Activated CD4-positive, alpha-beta T cell treated with anti-CD3 and anti-CD28 coated beads for 36 hours (primary cell): ENCODE data around the gene ZMIZ1. TPM values are rescaled to one million over a fixed set of nuclear protein-coding genes. Genes with fewer than 3 reads are reported as not detected.
A peak's percentile ranks its signal among the peaks of the same experiment; 100 is the strongest.
"Not testable (repeated sequence)": the region's sequence is repeated elsewhere in the genome, so short reads cannot be mapped to it uniquely, and the experiment has no call there.

Experiments used
- ATAC-seq: fragments of 200-7000 bp; cut with Tn5 transposase; one replicate; pipeline ENCODE4 v1.10.0; 2021; ENCODE audit warnings: mild to moderate bottlenecking, moderate library complexity
- CTCF ChIA-PET: fragments of 350-600 bp; sonication (Branson Sonifier 250); formaldehyde crosslinking; loops from one replicate; lab custom pipeline; 2021; ENCODE audit warnings: antibody characterized with exemption; lab: Charles Lee
- POLR2A ChIA-PET: fragments of 350-600 bp; sonication (Branson Sonifier 250); formaldehyde crosslinking; loops from one replicate; lab custom pipeline; 2021; ENCODE audit warnings: antibody characterized with exemption, inconsistent platforms; lab: Charles Lee
- DNase-seq: peaks from one replicate; pipeline ENCODE4 v3.0.0-alpha.2; 2020
- H3K27ac Mint-ChIP-seq: one replicate; pipeline ENCODE4 v1.8.0; 2021; ENCODE audit warnings: mixed read lengths
- H3K27me3 Mint-ChIP-seq: one replicate; pipeline ENCODE4 v1.8.0; 2021; ENCODE audit warnings: mixed read lengths
- H3K36me3 Mint-ChIP-seq: one replicate; pipeline ENCODE4 v1.8.0; 2021; ENCODE audit warnings: low read depth, mixed read lengths
- H3K4me1 Mint-ChIP-seq: one replicate; pipeline ENCODE4 v1.8.0; 2021; ENCODE audit warnings: mixed read lengths
- H3K4me3 Mint-ChIP-seq: one replicate; pipeline ENCODE4 v1.8.0; 2021; ENCODE audit warnings: mild to moderate bottlenecking, moderate library complexity, mixed read lengths
- H3K9me3 Mint-ChIP-seq: one replicate; pipeline ENCODE4 v1.8.0; 2021; ENCODE audit warnings: low read depth, mixed read lengths
- intact Hi-C, 2 experiments: fragments of 100-400 bp; cut with DNase I in 1 of 2; cut with micrococcal nuclease in 1 of 2; formaldehyde crosslinking; loops; one replicate each; pipeline versions ENCODE4 v1.14.2 to v1.15.1; 2022 to 2024; cut with DNase I, micrococcal nuclease
- total RNA-seq, 2 experiments: library from RNA; stranded (reverse); gene quantifications; one replicate each; pipeline ENCODE4 v1.2.3, GENCODE V29; 2021

The ZMIZ1 gene
- total RNA-seq, 2 experiments from 2014 or later, result 33.9 to 34.3 TPM

DNA sequence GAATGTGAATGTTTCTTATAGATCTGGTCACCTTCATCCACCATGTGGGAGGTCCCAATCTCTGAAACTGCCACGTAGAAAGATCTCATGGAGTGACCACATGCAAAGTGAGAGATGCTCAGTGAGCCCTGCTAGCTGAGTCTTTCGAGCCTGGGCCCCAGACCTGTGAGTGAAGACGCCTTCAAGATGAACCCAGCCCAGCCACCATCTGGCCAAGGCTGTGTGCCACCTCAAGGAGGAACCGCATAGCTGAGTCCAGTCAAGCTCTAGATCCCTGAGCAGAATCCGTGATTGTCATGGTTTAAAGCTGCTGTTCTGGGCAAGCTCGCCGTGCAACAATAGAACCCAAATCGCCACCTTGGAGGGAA, 258.3 kb downstream of the ZMIZ1 start:
- ATAC-seq (no peak), DNase-seq (no peak)
- Mint-ChIP-seq H3K27ac (no peak overlapping the region), H3K27me3 (no peaks in the 10 kb centered on the region), H3K9me3 (peaks cover 3% of the 10 kb centered on the region), H3K4me3 (no peak overlapping the region), H3K4me1 (peaks cover 53% of the 10 kb centered on the region), H3K36me3 (no peaks in the 10 kb centered on the region)
- POLR2A ChIA-PET, result no interaction called here
- CTCF ChIA-PET, result interaction anchor here (2.2 kb wide), 1 partner anchor 19 kb away, joined by 10 read pairs; no protein-coding TSS in a partner anchor
- intact Hi-C loops, result loop anchor here in 1 of 2 experiments (10.0 kb wide), 1 partner anchor 1128 kb away; the partner anchor contains the start of gene TSPAN14

DNA sequence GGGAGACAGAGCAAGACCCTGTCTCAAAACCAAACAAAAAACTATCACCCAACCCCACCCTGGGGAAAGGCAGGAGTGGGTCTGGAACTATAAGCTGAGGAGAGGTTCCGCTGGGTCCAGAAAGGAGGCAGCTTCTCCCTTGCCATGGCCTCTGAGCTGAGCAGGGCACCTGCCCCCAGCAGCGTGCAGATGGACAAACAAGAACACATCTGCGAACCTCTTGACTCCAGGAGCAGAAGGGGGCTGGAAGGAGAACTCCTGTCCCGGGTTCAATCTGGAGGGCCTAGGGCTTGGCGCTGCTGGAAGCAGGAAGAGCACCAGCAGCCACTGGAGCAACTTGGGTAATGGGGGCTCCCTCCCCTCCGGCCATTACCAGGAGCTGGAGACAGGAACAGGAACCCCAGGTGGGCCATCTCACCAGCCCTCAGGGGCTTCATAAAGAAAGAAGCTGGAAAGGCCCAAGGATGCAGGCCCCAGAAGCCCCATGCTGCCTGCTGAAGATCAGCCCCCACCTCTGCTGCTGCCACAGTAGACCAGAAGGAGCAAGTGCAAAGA, 259.5 kb downstream of the ZMIZ1 start:
- intact Hi-C loops, result loop anchor here in 1 of 2 experiments (10.0 kb wide), 1 partner anchor 1127 kb away; the partner anchor contains the start of gene TSPAN14
- Mint-ChIP-seq H3K27ac (no peak overlapping the region), H3K4me3 (no peak overlapping the region), H3K9me3 (peaks cover 4% of the 10 kb centered on the region), H3K4me1 (peaks cover 44% of the 10 kb centered on the region), H3K27me3 (no peaks in the 10 kb centered on the region), H3K36me3 (no peaks in the 10 kb centered on the region)
- DNase-seq (no peak), ATAC-seq (no peak)
- ChIA-PET POLR2A (no interaction called here), CTCF (interaction anchor here (0.9 to 2.2 kb wide), 2 partner anchors 17 to 82 kb away, joined by 3 to 10 read pairs; no protein-coding TSS in a partner anchor)

DNA sequence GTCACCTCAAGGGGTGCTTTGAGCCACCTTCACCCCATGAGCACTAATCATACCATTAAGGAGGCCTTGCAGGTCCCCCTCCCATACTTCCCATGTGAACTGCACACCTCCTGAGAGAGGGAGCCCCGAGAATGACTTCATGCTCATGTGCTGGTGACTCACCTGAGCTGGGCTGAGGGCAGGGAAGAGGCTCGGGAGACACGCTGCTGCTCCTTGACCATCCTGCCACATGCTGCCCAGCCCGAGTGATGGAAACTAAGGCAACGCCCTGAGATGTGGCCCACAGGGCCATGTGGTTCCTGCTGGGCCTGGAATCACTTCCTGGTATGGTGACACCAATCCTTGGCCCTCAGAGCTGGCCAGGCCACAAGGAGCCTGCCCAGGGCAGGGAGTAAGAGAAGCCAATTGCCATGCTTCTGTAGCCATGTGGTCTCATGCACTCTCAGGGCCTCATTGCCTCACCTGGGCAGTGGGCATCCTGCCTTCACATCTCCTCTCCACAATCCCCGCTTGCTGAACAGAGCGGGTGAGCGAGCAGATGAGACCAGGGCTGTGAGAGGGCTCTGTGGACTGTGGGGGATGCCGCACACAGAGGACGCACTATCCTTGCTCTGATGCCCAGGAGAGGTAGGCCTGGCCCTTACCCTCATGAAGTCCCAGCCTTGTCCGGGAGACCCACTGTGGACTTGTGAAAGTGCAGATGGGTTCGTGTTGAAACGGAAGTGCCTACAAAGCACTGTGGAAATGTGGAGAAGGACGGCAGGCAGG, 260.2 kb downstream of the ZMIZ1 start:
- Mint-ChIP-seq H3K9me3 (peaks cover 5% of the 10 kb centered on the region), H3K27ac (no peak overlapping the region), H3K36me3 (no peaks in the 10 kb centered on the region), H3K4me3 (no peak overlapping the region), H3K4me1 (peaks cover 44% of the 10 kb centered on the region), H3K27me3 (no peaks in the 10 kb centered on the region)
- POLR2A ChIA-PET, result no interaction called here
- CTCF ChIA-PET, result interaction anchor here (2.2 to 2.9 kb wide), 2 partner anchors 17 kb away, joined by 10 to 19 read pairs; no protein-coding TSS in a partner anchor
- DNase-seq, result peak; percentile 41
- intact Hi-C loops, result loop anchor here in 1 of 2 experiments (10.0 kb wide), 1 partner anchor 1126 kb away; the partner anchor contains the start of gene TSPAN14
- ATAC-seq, result no peak

DNA sequence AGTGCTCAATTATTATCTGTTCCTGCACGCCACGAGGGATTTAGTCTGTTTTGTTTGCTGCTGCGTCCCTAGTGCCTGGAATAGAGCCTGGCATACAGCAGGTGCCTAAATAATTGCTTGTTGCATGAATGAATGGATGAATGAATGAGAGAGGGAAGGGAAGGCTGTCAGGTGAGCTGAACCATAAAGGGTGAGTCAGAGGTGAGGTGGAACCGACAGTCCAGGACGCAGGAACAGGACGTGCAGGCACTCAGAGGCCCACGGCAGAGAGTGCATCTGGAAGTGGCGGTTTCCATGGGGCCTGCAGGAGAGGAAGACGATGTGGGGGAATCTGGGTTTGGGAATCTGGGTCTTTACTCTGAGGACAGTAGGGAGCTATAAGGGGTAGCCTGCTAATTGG, 260.8 kb downstream of the ZMIZ1 start:
- no peak for ATAC-seq
- ChIA-PET POLR2A (no interaction called here), CTCF (interaction anchor here (2.9 kb wide), 1 partner anchor 16 kb away, joined by 19 read pairs; no protein-coding TSS in a partner anchor)
- peaks cover 42% of the 10 kb centered on the region for H3K4me1 Mint-ChIP-seq
- H3K27ac Mint-ChIP-seq, result no peak overlapping the region
- no peak for DNase-seq
- intact Hi-C loops, result loop anchor here in 1 of 2 experiments (10.0 kb wide), 1 partner anchor 1125 kb away; the partner anchor contains the start of gene TSPAN14
- H3K9me3 Mint-ChIP-seq, result peaks cover 7% of the 10 kb centered on the region
- no peak overlapping the region for H3K4me3 Mint-ChIP-seq
- no peaks in the 10 kb centered on the region for H3K27me3 Mint-ChIP-seq
- no peaks in the 10 kb centered on the region for H3K36me3 Mint-ChIP-seq

DNA sequence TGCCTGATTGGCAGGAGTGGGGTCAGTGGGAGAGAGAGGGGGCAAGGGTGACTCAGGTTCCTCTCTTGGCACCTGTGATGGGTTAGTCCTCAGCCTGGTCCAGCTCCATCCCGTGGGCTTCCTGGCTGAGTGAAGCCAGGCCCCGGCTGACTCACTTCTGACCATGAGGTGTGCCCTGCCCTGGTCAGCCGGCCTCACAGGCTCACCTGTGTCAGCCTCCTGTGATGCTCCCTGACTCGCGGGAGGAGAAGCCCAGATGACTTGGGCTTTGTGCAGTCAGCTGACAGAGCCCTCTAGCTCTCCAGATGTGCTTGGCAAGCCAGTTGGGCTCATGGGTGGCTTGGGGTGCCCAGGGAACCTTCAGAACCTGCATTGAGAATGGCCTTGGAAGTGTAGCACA, 262.5 kb downstream of the ZMIZ1 start:
- Mint-ChIP-seq H3K4me3 (no peak overlapping the region), H3K9me3 (peaks cover 7% of the 10 kb centered on the region), H3K36me3 (no peaks in the 10 kb centered on the region), H3K27me3 (no peaks in the 10 kb centered on the region), H3K4me1 (peaks cover 40% of the 10 kb centered on the region), H3K27ac (peak overlapping the region; percentile 90)
- peak; percentile 56 for DNase-seq
- peak; percentile 30 for ATAC-seq
- ChIA-PET CTCF (interaction anchor here (0.6 to 4.8 kb wide), 4 partner anchors 9 to 103 kb away, joined by 3 to 26 read pairs (median 12); no protein-coding TSS in a partner anchor), POLR2A (interaction anchor here (0.7 to 1.6 kb wide), 6 partner anchors 9 to 45 kb away, joined by 3 to 15 read pairs (median 4); no protein-coding TSS in a partner anchor)
- intact Hi-C loops, result loop anchor here (1.0 to 5.0 kb wide), 5 partner anchors 8 to 856 kb away; partner anchors contain the start of gene PPIF (in 2 of the 2)

DNA sequence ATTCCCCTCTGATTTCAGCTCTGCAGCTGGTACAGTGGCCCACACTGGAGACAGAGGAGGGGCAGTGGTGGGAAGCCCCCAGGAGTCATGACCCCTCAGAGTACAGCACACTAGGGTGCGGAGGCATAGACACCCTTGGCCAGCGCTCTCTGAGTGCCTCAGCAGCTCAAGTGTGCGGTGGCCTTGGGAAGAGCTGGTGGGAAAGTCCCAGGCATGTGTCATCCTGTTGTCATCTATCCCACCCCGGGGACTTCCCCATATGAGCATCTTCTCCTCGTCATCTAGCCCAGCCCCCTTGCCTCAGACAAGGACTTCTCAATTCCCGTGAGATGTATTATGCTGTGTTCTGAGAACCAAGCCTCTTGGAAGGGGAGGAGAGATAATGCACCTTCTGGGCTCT, 262.9 kb downstream of the ZMIZ1 start:
- intact Hi-C loops, result loop anchor here (1.0 to 5.0 kb wide), 5 partner anchors 8 to 856 kb away; partner anchors contain the start of gene PPIF (in 2 of the 2)
- peak overlapping the region; percentile 9 for H3K4me3 Mint-ChIP-seq
- DNase-seq, result peak; percentile 93
- no peaks in the 10 kb centered on the region for H3K27me3 Mint-ChIP-seq
- no peaks in the 10 kb centered on the region for H3K36me3 Mint-ChIP-seq
- peak; percentile 98 for ATAC-seq
- CTCF ChIA-PET, result interaction anchor here (1.1 to 4.8 kb wide), 3 partner anchors 9 to 17 kb away, joined by 4 to 26 read pairs (median 19); no protein-coding TSS in a partner anchor
- H3K4me1 Mint-ChIP-seq, result peaks cover 40% of the 10 kb centered on the region
- POLR2A ChIA-PET, result interaction anchor here (0.7 to 1.6 kb wide), 6 partner anchors 9 to 45 kb away, joined by 3 to 15 read pairs (median 4); no protein-coding TSS in a partner anchor
- peaks cover 7% of the 10 kb centered on the region for H3K9me3 Mint-ChIP-seq
- H3K27ac Mint-ChIP-seq, result peak overlapping the region; percentile 90

DNA sequence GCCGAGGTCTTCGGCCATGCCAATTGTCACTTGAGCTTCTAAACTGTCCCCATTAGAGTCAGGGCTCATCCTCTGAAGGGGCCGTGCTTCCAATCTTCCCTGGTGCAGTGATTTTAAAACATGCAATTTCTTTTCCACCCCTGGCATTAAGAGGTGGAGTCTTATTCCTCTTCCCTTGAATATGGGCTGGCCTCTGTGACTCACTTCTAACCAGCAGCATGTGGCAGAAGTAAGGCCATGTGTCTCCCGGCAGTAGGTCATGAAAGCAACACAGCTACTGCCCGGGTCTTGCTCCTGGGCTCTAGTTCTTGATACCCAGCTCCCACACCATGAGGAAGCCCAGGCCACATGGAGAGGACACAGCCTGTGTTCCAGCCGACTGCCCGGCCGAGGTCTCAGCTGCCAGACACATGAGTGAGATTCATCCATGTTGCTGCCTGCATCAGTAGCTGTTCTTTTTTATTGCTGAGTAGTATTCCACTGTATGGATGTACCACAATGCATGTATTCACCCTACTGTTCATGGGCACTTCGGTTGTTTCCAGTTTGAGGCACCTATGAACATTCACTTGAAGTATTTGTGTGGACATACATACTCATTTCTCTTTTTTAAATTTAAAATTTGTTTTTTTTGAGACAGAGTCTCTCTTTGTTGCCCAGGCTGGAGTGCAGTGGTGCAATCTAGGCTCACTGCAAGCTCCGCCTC, 264.0 kb downstream of the ZMIZ1 start:
- peaks cover 40% of the 10 kb centered on the region for H3K4me1 Mint-ChIP-seq
- H3K4me3 Mint-ChIP-seq, H3K27ac Mint-ChIP-seq: not testable (repeated sequence)

DNA sequence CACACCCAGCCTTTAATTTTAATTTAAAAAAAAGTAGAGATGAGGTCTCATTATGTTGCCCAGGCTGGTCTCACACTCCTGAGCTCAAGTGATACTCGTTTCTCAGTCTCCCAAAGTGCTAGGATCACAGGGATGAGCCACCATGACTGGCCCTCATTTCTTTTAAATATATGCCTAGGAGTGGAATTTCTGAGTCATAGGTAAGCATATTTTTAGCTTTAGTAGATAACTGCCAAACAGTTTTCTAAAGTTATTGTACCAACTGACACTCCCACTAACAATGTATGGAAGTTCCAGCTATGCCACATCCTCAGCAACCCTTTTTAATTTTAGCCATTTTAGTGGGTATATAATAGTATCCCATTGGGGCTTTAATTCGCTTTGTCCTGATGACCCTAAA, 264.7 kb downstream of the ZMIZ1 start:
- no peak for DNase-seq
- peaks cover 7% of the 10 kb centered on the region for H3K9me3 Mint-ChIP-seq
- no peaks in the 10 kb centered on the region for H3K27me3 Mint-ChIP-seq
- peak overlapping the region; percentile 53 for H3K27ac Mint-ChIP-seq
- peaks cover 39% of the 10 kb centered on the region for H3K4me1 Mint-ChIP-seq
- H3K36me3 Mint-ChIP-seq, result no peaks in the 10 kb centered on the region
- POLR2A ChIA-PET, result interaction anchor here (0.5 to 2.2 kb wide), 5 partner anchors 10 to 1291 kb away, joined by 3 to 5 read pairs (median 3); no protein-coding TSS in a partner anchor
- no peak overlapping the region for H3K4me3 Mint-ChIP-seq
- intact Hi-C loops, result loop anchor here in 1 of 2 experiments (5.0 kb wide), 1 partner anchor 854 kb away; no protein-coding TSS in a partner anchor
- ATAC-seq, result no peak
- CTCF ChIA-PET, result interaction anchor here (0.6 to 5.3 kb wide), 3 partner anchors 11 to 67 kb away, joined by 3 to 50 read pairs (median 26); partner anchors contain the start of gene PPIF

More for the DNA sequence above, 264.0 kb downstream of the ZMIZ1 start:
- ChIA-PET CTCF (interaction anchor here (0.6 to 5.3 kb wide), 3 partner anchors 10 to 66 kb away, joined by 3 to 50 read pairs (median 26); partner anchors contain the start of gene PPIF), POLR2A (interaction anchor here (1.2 to 2.2 kb wide), 3 partner anchors 9 to 18 kb away, joined by 3 to 5 read pairs (median 3); no protein-coding TSS in a partner anchor)
- intact Hi-C loops, result loop anchor here in 1 of 2 experiments (5.0 kb wide), 1 partner anchor 855 kb away; no protein-coding TSS in a partner anchor
- H3K9me3 Mint-ChIP-seq, H3K27me3 Mint-ChIP-seq, ATAC-seq, DNase-seq, H3K36me3 Mint-ChIP-seq: not testable (repeated sequence)

DNA sequence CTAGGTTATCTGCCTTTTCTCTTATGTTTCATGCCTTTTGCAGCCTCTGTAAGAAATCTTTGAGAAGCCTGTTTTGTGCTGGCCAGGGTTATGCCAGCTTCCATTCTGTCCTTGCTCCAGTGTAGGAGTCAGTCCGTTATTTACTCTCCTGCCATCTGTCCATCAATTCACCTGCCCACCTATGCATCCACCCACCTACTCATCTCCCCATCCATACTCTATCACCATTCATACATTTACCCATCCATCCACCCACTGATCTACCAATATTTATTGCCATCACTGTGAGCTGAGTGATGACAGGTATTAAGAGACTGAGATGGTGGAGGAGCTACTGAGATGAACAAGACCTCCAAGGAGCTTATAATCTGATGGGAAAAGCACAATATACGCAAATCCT, 265.8 kb downstream of the ZMIZ1 start:
- no peak for ATAC-seq
- Mint-ChIP-seq H3K36me3 (no peaks in the 10 kb centered on the region), H3K4me1 (peaks cover 35% of the 10 kb centered on the region), H3K9me3 (peaks cover 7% of the 10 kb centered on the region), H3K4me3 (no peak overlapping the region), H3K27me3 (no peaks in the 10 kb centered on the region), H3K27ac (peak overlapping the region; percentile 28)
- no peak for DNase-seq
- ChIA-PET POLR2A (interaction anchor here (0.6 to 2.2 kb wide), 4 partner anchors 10 to 20 kb away, joined by 3 to 7 read pairs (median 4); no protein-coding TSS in a partner anchor), CTCF (interaction anchor here (0.6 to 5.3 kb wide), 6 partner anchors 12 to 340 kb away, joined by 3 to 50 read pairs (median 4); partner anchors contain the start of gene PPIF)
- intact Hi-C loops, result loop anchor here in 1 of 2 experiments (5.0 kb wide), 1 partner anchor 853 kb away; no protein-coding TSS in a partner anchor

DNA sequence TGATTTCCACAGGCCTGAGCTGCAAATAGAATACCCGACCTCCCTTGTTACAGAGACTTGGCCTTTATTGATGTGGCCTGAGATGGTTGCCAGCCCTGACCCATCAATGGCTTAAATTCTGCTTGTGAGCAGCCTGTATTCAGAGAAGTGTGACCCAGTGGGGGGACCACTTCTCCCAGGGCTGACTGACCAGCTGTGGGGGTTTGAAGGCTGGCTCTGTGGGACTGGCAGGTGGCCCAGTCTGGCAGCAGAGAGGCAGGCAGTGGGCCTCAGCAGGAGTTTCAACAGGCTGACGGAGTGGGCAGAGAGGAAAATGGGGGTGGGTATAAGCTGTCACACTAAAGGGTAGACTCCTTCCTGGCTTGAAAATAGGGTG, 266.3 kb downstream of the ZMIZ1 start:
- DNase-seq, result no peak
- CTCF ChIA-PET, result interaction anchor here (0.6 to 5.3 kb wide), 5 partner anchors 11 to 340 kb away, joined by 3 to 50 read pairs (median 4); partner anchors contain the start of gene PPIF
- intact Hi-C loops, result no loop called here

More for the DNA sequence above, 266.3 kb downstream of the ZMIZ1 start:
- Mint-ChIP-seq H3K36me3 (no peaks in the 10 kb centered on the region), H3K4me1 (peaks cover 31% of the 10 kb centered on the region), H3K27me3 (no peaks in the 10 kb centered on the region), H3K9me3 (peaks cover 7% of the 10 kb centered on the region), H3K27ac (no peak overlapping the region), H3K4me3 (no peak overlapping the region)
- POLR2A ChIA-PET, result interaction anchor here (1.5 to 2.2 kb wide), 3 partner anchors 9 to 13 kb away, joined by 4 to 7 read pairs (median 5); no protein-coding TSS in a partner anchor
- ATAC-seq, result no peak
